Naive thymus-derived CD8-positive, alpha-beta T cell (primary cell): ENCODE measurements around the gene SPEG. TPM values are rescaled to one million over a fixed set of nuclear protein-coding genes. Genes with fewer than 3 reads are reported as not detected.
A peak's percentile ranks its signal among the peaks of the same experiment; 100 is the strongest.

Experiments used
- ATAC-seq, 2 donors: fragments of 150-1000 bp; cut with Tn5 transposase in 1 of 2; sonication (Bioruptor Pico), chemical (Tn5 transposase) in 1 of 2; 1 replicate in 1 of 2; 2 replicates in 1 of 2; pipeline ENCODE4 v1.10.0; 2021; ENCODE audit warnings: mild to moderate bottlenecking in 2 of 2, moderate library complexity in 2 of 2
- POLR2A ChIA-PET: fragments of 350-600 bp; sonication (Branson Sonifier 250); formaldehyde crosslinking; loops from one replicate; lab custom pipeline; 2021; ENCODE audit warnings: antibody characterized with exemption; lab: Charles Lee
- DNase-seq, 10 donors: peaks; one replicate each; pipeline versions ENCODE4 v3.0.0 to v3.0.0-alpha.2; 2020 to 2022
- H3K27ac Mint-ChIP-seq, 10 donors: one replicate each; pipeline ENCODE4 v1.8.0; 2020 to 2022; ENCODE audit warnings: mild to moderate bottlenecking in 10 of 10, mixed read lengths in 10 of 10, moderate library complexity in 4 of 10, inconsistent platforms in 1 of 10
- H3K27me3 Mint-ChIP-seq, 5 donors: one replicate each; pipeline ENCODE4 v1.8.0; 2021 to 2022; ENCODE audit warnings: mixed read lengths in 5 of 5
- H3K36me3 Mint-ChIP-seq, 3 donors: one replicate each; pipeline ENCODE4 v1.8.0; 2020 to 2022; ENCODE audit warnings: mixed read lengths in 3 of 3, mild to moderate bottlenecking in 2 of 3, inconsistent platforms in 1 of 3
- H3K4me1 Mint-ChIP-seq, 4 donors: one replicate each; pipeline ENCODE4 v1.8.0; 2021 to 2022; ENCODE audit warnings: mixed read lengths in 4 of 4
- H3K4me3 Mint-ChIP-seq, 10 donors: one replicate each; pipeline ENCODE4 v1.8.0; 2020 to 2022; ENCODE audit warnings: mild to moderate bottlenecking in 10 of 10, mixed read lengths in 10 of 10, moderate library complexity in 6 of 10, inconsistent platforms in 1 of 10
- H3K9me3 Mint-ChIP-seq, 9 donors: one replicate each; pipeline ENCODE4 v1.8.0; 2020 to 2022; ENCODE audit warnings: mixed read lengths in 9 of 9, mild to moderate bottlenecking in 3 of 9, inconsistent platforms in 1 of 9, moderate library complexity in 1 of 9
- polyA plus RNA-seq, 3 donors: library from polyadenylated mRNA; unstranded; fragments of 300-500 nt; fragmentation: Illumina TruSeq; gene quantifications; one replicate each; pipeline ENCODE4 v1.2.3, GENCODE V29; 2021
- total RNA-seq, 8 experiments: library from RNA in 2 of 8; stranded (reverse) in 2 of 8; gene quantifications; one replicate each; pipeline ENCODE4 v1.2.3 and lab custom pipeline; 2021 to 2026

The SPEG gene
- total and polyA plus RNA-seq, 5 experiments from 2014 or later, result 1.6 to 22.5 (median 3.0) TPM

- Mint-ChIP-seq H3K9me3 (no peaks in the 10 kb centered on the region), H3K36me3 (no peaks in the 10 kb centered on the region), H3K27me3 (peaks cover 0 to 24% (median 14%) of the 10 kb centered on the region in 5 donors), H3K4me3 (no peak overlapping the region), H3K4me1 (peaks cover 0 to 3% (median under 1%) of the 10 kb centered on the region in 4 donors), H3K27ac (no peak overlapping the region)
- no peak for DNase-seq
- ATAC-seq, result no peak
- POLR2A ChIA-PET, result interaction anchor here (0.8 kb wide), 1 partner anchor 33 kb away, joined by 3 read pairs; no protein-coding TSS in a partner anchor
Observed at GRCh38 chr2:219429958-219430606, 4.6 kb upstream of the SPEG start.

GRCh38 chr2:219430633-219431615 is 3.7 kb upstream of the SPEG start:
- H3K36me3 Mint-ChIP-seq, result no peaks in the 10 kb centered on the region
- peaks cover 3 to 25% (median 16%) of the 10 kb centered on the region in 5 donors for H3K27me3 Mint-ChIP-seq
- H3K4me3 Mint-ChIP-seq, result no peak overlapping the region
- H3K9me3 Mint-ChIP-seq, result no peaks in the 10 kb centered on the region
- peak; percentile 73 to 84 for ATAC-seq
- DNase-seq, result peak in 3 of 10 donors; percentile 10 to 34 (median 28)
- no peak overlapping the region for H3K27ac Mint-ChIP-seq
- peaks cover 2 to 9% (median 2%) of the 10 kb centered on the region in 4 donors for H3K4me1 Mint-ChIP-seq
- POLR2A ChIA-PET, result no interaction called here

GRCh38 chr2:219433666-219434467 is 776 bp upstream of the SPEG start:
- Mint-ChIP-seq H3K36me3 (no peaks in the 10 kb centered on the region), H3K4me1 (peaks cover 2 to 9% (median 2%) of the 10 kb centered on the region in 4 donors), H3K27me3 (peaks cover 0 to 21% (median 8%) of the 10 kb centered on the region in 5 donors), H3K27ac (no peak overlapping the region), H3K9me3 (no peaks in the 10 kb centered on the region), H3K4me3 (peak overlapping the region in 3 of 10 donors; percentile 15 to 44 (median 23))
- DNase-seq (peak in 1 of 10 donors; percentile 23), ATAC-seq (peak in 1 of 2 donors; percentile 67)
- POLR2A ChIA-PET, result no interaction called here

- no peak for DNase-seq
- no peak for ATAC-seq
- Mint-ChIP-seq H3K4me1 (peaks cover 2 to 9% (median 2%) of the 10 kb centered on the region in 4 donors), H3K9me3 (no peaks in the 10 kb centered on the region), H3K36me3 (no peaks in the 10 kb centered on the region), H3K4me3 (peak overlapping the region in 3 of 10 donors; percentile 15 to 44 (median 23)), H3K27me3 (peaks cover 0 to 21% (median 8%) of the 10 kb centered on the region in 5 donors), H3K27ac (no peak overlapping the region)
- POLR2A ChIA-PET, result no interaction called here
Observed at GRCh38 chr2:219434468-219434717, 250 bp upstream of the SPEG start.

- Mint-ChIP-seq H3K4me3 (peak overlapping the region in 2 of 10 donors; percentile 40 to 43), H3K36me3 (no peaks in the 10 kb centered on the region), H3K4me1 (peaks cover 2 to 10% (median 4%) of the 10 kb centered on the region in 4 donors), H3K27ac (no peak overlapping the region), H3K9me3 (no peaks in the 10 kb centered on the region), H3K27me3 (peaks cover 0 to 21% (median 8%) of the 10 kb centered on the region in 5 donors)
- POLR2A ChIA-PET, result no interaction called here
- DNase-seq, result no peak
- no peak for ATAC-seq
Observed at GRCh38 chr2:219435701-219436100, 1.1 kb downstream of the SPEG start.

- Mint-ChIP-seq H3K36me3 (no peaks in the 10 kb centered on the region), H3K4me1 (peaks cover 6 to 18% (median 12%) of the 10 kb centered on the region in 4 donors), H3K4me3 (no peak overlapping the region), H3K9me3 (no peaks in the 10 kb centered on the region), H3K27me3 (peaks cover 0 to 28% (median 8%) of the 10 kb centered on the region in 5 donors), H3K27ac (no peak overlapping the region)
- ATAC-seq (no peak), DNase-seq (no peak)
- POLR2A ChIA-PET, result no interaction called here
Observed at GRCh38 chr2:219436491-219436890, 1.8 kb downstream of the SPEG start.

GRCh38 chr2:219437141-219437540 is 2.5 kb downstream of the SPEG start:
- DNase-seq, result no peak
- no peak overlapping the region for H3K4me3 Mint-ChIP-seq
- peaks cover 6 to 19% (median 13%) of the 10 kb centered on the region in 4 donors for H3K4me1 Mint-ChIP-seq
- H3K27me3 Mint-ChIP-seq, result peaks cover 0 to 27% (median 8%) of the 10 kb centered on the region in 5 donors
- no peaks in the 10 kb centered on the region for H3K36me3 Mint-ChIP-seq
- no peak for ATAC-seq
- H3K9me3 Mint-ChIP-seq, result no peaks in the 10 kb centered on the region
- H3K27ac Mint-ChIP-seq, result no peak overlapping the region
- POLR2A ChIA-PET, result no interaction called here

GRCh38 chr2:219437690-219438206 is 3.1 kb downstream of the SPEG start:
- no peak overlapping the region for H3K27ac Mint-ChIP-seq
- peaks cover 0 to 25% (median 8%) of the 10 kb centered on the region in 5 donors for H3K27me3 Mint-ChIP-seq
- no peaks in the 10 kb centered on the region for H3K9me3 Mint-ChIP-seq
- ATAC-seq (no peak), DNase-seq (no peak)
- H3K36me3 Mint-ChIP-seq, result no peaks in the 10 kb centered on the region
- H3K4me1 Mint-ChIP-seq, result peaks cover 8 to 24% (median 17%) of the 10 kb centered on the region in 4 donors
- POLR2A ChIA-PET, result no interaction called here
- no peak overlapping the region for H3K4me3 Mint-ChIP-seq

GRCh38 chr2:219438453-219438852 is 3.8 kb downstream of the SPEG start:
- H3K27me3 Mint-ChIP-seq, result peaks cover 0 to 23% (median 8%) of the 10 kb centered on the region in 5 donors
- peaks cover 11 to 31% (median 20%) of the 10 kb centered on the region in 4 donors for H3K4me1 Mint-ChIP-seq
- H3K36me3 Mint-ChIP-seq, result no peaks in the 10 kb centered on the region
- POLR2A ChIA-PET, result no interaction called here
- H3K27ac Mint-ChIP-seq, result no peak overlapping the region
- H3K4me3 Mint-ChIP-seq, result no peak overlapping the region
- DNase-seq (no peak), ATAC-seq (no peak)
- no peaks in the 10 kb centered on the region for H3K9me3 Mint-ChIP-seq

GRCh38 chr2:219439506-219439905 is 4.9 kb downstream of the SPEG start:
- Mint-ChIP-seq H3K4me3 (peak overlapping the region in 1 of 10 donors; percentile 18), H3K4me1 (peaks cover 11 to 37% (median 21%) of the 10 kb centered on the region in 4 donors), H3K36me3 (no peaks in the 10 kb centered on the region), H3K27me3 (peaks cover 0 to 23% (median 8%) of the 10 kb centered on the region in 5 donors), H3K9me3 (no peaks in the 10 kb centered on the region), H3K27ac (no peak overlapping the region)
- ATAC-seq, result no peak
- POLR2A ChIA-PET, result interaction anchor here (2.0 kb wide), 1 partner anchor 10 kb away, joined by 5 read pairs; no protein-coding TSS in a partner anchor
- DNase-seq, result no peak

- no peaks in the 10 kb centered on the region for H3K9me3 Mint-ChIP-seq
- peak overlapping the region in 7 of 10 donors; percentile 15 to 77 (median 49) for H3K27ac Mint-ChIP-seq
- DNase-seq (no peak), ATAC-seq (peak in 1 of 2 donors; percentile 26)
- peaks cover 11 to 31% (median 20%) of the 10 kb centered on the region in 4 donors for H3K4me1 Mint-ChIP-seq
- H3K36me3 Mint-ChIP-seq, result no peaks in the 10 kb centered on the region
- POLR2A ChIA-PET, result interaction anchor here (0.6 to 2.0 kb wide), 4 partner anchors 9 to 103 kb away, joined by 3 to 5 read pairs (median 3); partner anchors contain the start of genes CHPF, DNPEP and TMEM198
- H3K27me3 Mint-ChIP-seq, result peaks cover 0 to 19% (median 3%) of the 10 kb centered on the region in 5 donors
- H3K4me3 Mint-ChIP-seq, result peak overlapping the region; percentile 68 to 91 (median 84)
Observed at GRCh38 chr2:219440388-219441256, 6.0 kb downstream of the SPEG start.
